Right lobe of liver (tissue), 6 donors: ENCODE data around the gene DMWD. TPM values are rescaled to one million over a fixed set of nuclear protein-coding genes. Genes with fewer than 3 reads are reported as not detected.

Source experiments
- ATAC-seq, 4 donors: fragments of 200-7000 bp; cut with Tn5 transposase; one replicate each; pipeline ENCODE4 v1.9.1; 2020; ENCODE audit warnings: mild to moderate bottlenecking in 4 of 4, moderate library complexity in 4 of 4
- DNase-seq, 3 donors: peaks; one replicate each; pipeline ENCODE4 v3.0.0-alpha.2; 2020
- H3K27ac ChIP-seq, 3 donors: fragments of 200-600 bp; one replicate each; pipeline ENCODE4 v1.8.0; 2022
- H3K27me3 ChIP-seq, 2 donors: fragments of 200-600 bp; one replicate each; pipeline ENCODE4 v1.8.0; 2022
- H3K36me3 ChIP-seq, 4 donors: fragments of 200-600 bp; sonication (generic) in 1 of 4; one replicate each; pipeline versions ENCODE4 v1.5.1 to v1.8.0; 2017 to 2022; ENCODE audit warnings: control low read depth in 1 of 4
- H3K4me1 ChIP-seq, 4 donors: fragments of 200-600 bp; sonication (generic) in 1 of 4; one replicate each; pipeline versions ENCODE4 v1.5.1 to v1.8.0; 2017 to 2022; ENCODE audit warnings: control low read depth in 1 of 4
- H3K4me3 ChIP-seq, 3 donors: fragments of 200-600 bp; one replicate each; pipeline ENCODE4 v1.8.0; 2022
- H3K9me3 ChIP-seq, 4 donors: fragments of 200-600 bp; sonication (generic) in 1 of 4; one replicate each; pipeline versions ENCODE4 v1.5.1 to v1.8.0; 2017 to 2022; ENCODE audit warnings: control low read depth in 1 of 4
- POLR2A ChIP-seq: fragments of 450-650 bp; IDR thresholded peaks from one replicate; pipeline ENCODE4 v1.6.1; 2017; ENCODE audit warnings: antibody characterized with exemption, mild to moderate bottlenecking
- WGBS: methylation state at CpG from one replicate; pipeline ENCODE4 v1.1.6; 2018; ENCODE audit warnings: low coverage, low lambda C conversion rate; ENCODE audit not compliant: insufficient coverage; ENCODE audit errors: missing lambda C conversion rate; 5-methylcytosine and 5-hydroxymethylcytosine counted together
- intact Hi-C, 2 donors: fragments of 100-400 bp; cut with DNase I; formaldehyde crosslinking; loops; one replicate each; pipeline versions ENCODE4 v1.11.2 to v1.14.1; 2022
- total RNA-seq, 6 experiments: library from RNA; depleted of rRNA in 2 of 6; stranded (reverse); fragments of >200 nt in 2 of 6; fragmentation: NEBNext Ultra II Directional in 3 of 6; extraction: Animal tissue kit (Norgen Biotek cat#: 25700) in 3 of 6; gene quantifications; one replicate each; pipeline versions ENCODE4 v1.1.0 to v1.2.4, GENCODE V29; 2016 to 2023
- TF ChIP-seq, protein P1 (sequence below), 4 donors: fragments of 200-600 bp in 3 of 4; fragments of 450-650 bp in 1 of 4; IDR thresholded peaks; one replicate each; pipeline versions ENCODE4 v1.5.1 to v1.8.0; 2016 to 2022; ENCODE audit warnings: antibody characterized with exemption in 4 of 4, mild to moderate bottlenecking in 2 of 4
- donor health status: DM: no; HTN: yes; CAD: no.
- donor health status: DM: no; HTN: no; CAD: no.
- donor health status: DM: no; HTN: no; CAD: no.
- donor health status: DM: no; HTN: yes; CAD: no.
- donor health status: DM: no; HTN: yes; CAD: no.

Gene DMWD
- total RNA-seq, 6 experiments from 2014 or later = 8.3 to 14.3 (median 11.9) TPM

DNA sequence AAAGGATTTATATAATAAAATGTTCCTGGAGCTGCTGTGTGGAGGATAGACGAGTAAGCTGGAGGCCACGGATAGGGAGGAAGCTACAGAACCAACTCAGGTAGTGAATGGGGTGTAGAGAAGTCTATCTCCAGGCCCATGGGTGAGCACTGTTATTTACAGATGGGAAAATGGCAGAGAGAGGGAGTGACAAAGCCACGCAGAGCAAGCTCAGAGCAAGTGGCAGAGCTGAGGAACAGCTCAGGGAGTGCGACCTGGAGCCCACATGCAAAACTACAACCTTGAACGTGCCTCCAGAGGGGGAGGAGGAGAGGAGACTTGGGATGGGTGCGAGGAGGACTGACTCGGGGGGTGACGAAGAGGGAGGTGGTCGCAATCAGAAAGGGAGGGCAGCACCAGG is 35.9 kb upstream of the DMWD start:
- Histone ChIP-seq H3K4me3 (no peak overlapping the region), H3K27me3 (no peaks in the 10 kb centered on the region), H3K27ac (no peak overlapping the region), H3K36me3 (peaks cover 0 to 88% (median 51%) of the 10 kb centered on the region in 4 donors), H3K9me3 (no peaks in the 10 kb centered on the region), H3K4me1 (no peaks in the 10 kb centered on the region)
- TF ChIP-seq, protein P1, sequence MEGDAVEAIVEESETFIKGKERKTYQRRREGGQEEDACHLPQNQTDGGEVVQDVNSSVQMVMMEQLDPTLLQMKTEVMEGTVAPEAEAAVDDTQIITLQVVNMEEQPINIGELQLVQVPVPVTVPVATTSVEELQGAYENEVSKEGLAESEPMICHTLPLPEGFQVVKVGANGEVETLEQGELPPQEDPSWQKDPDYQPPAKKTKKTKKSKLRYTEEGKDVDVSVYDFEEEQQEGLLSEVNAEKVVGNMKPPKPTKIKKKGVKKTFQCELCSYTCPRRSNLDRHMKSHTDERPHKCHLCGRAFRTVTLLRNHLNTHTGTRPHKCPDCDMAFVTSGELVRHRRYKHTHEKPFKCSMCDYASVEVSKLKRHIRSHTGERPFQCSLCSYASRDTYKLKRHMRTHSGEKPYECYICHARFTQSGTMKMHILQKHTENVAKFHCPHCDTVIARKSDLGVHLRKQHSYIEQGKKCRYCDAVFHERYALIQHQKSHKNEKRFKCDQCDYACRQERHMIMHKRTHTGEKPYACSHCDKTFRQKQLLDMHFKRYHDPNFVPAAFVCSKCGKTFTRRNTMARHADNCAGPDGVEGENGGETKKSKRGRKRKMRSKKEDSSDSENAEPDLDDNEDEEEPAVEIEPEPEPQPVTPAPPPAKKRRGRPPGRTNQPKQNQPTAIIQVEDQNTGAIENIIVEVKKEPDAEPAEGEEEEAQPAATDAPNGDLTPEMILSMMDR (IDR thresholded peaks at IDR 0.05) = no peak
- no peak for TF ChIP-seq POLR2A
- DNase-seq = no peak
- WGBS = 89% methylated on average over 9 of the region's 9 CpGs
- intact Hi-C loops = loop anchor here in 1 of 2 donors (10.0 kb wide), 1 partner anchor 186 kb away; no protein-coding TSS in a partner anchor
- ATAC-seq = no peak

DNA sequence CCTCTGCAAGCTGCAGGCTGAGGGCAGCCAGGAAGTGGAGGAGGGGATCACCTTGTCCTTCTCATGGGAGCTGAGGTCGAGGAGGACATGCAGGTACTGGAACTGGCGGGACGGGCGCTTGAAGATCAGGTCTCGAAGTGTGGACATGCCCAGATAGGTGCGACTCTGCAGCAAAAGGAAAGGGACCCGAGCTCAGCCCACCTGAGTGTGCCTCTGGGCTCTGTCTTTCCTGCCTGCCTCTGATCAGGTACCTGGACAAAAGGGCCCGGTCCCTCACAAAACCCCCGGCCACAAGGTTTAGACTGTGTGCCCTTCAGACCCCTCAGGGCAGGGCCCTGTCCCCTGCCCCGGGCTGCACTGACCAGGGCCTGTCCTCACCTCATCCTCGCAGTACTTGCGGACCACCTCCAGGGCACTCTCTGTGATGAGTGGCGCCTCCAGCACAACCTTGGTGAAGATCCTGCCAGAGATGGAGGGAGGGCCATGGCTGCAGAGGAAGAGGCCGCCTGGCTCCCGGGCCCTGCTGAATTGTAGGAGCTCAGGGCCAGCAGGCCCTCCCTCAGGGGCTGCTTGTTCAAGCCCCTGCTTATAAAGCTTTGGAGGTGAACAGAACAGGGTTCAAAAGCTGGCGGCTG is 34.9 kb upstream of the DMWD start:
- TF ChIP-seq, protein P1 (IDR thresholded peaks at IDR 0.05) = no peak
- TF ChIP-seq POLR2A = no peak
- intact Hi-C loops = loop anchor here in 1 of 2 donors (10.0 kb wide), 1 partner anchor 187 kb away; no protein-coding TSS in a partner anchor
- no peaks in the 10 kb centered on the region for H3K27me3 ChIP-seq
- H3K36me3 ChIP-seq = peaks cover 0 to 88% (median 55%) of the 10 kb centered on the region in 4 donors
- H3K4me1 ChIP-seq = no peaks in the 10 kb centered on the region
- WGBS = 73% methylated on average over 2 of the region's 16 CpGs
- no peak overlapping the region for H3K27ac ChIP-seq
- no peaks in the 10 kb centered on the region for H3K9me3 ChIP-seq
- ATAC-seq = no peak
- no peak overlapping the region for H3K4me3 ChIP-seq
- DNase-seq = no peak

DNA sequence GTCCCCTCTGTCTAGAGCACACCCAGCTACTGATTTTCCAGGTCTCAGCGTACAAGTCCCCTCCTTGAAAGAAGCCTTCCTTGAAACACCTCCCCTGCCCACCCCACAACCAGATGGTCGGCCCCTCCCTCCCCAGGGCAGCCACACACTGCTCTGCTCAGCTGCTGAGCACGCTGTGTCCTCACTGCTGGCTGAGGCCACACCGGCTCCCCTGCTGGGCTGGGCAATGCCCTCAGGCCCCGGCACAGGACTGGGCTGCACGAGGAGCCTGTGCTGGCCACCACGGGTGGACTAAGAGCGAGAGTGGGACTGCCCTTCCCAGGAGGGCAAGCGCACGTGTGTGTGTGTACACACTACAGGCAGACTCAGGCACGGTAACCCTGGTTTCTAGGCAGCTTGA is 34.3 kb upstream of the DMWD start:
- no peak for DNase-seq
- 97% methylated on average over 6 of the region's 11 CpGs for WGBS
- Histone ChIP-seq H3K9me3 (no peaks in the 10 kb centered on the region), H3K27ac (no peak overlapping the region), H3K4me3 (no peak overlapping the region), H3K27me3 (no peaks in the 10 kb centered on the region), H3K36me3 (peaks cover 0 to 83% (median 51%) of the 10 kb centered on the region in 4 donors), H3K4me1 (no peaks in the 10 kb centered on the region)
- TF ChIP-seq POLR2A = no peak
- TF ChIP-seq, protein P1 (IDR thresholded peaks at IDR 0.05) = no peak
- no peak for ATAC-seq
- intact Hi-C loops = loop anchor here in 1 of 2 donors (10.0 kb wide), 1 partner anchor 188 kb away; no protein-coding TSS in a partner anchor

DNA sequence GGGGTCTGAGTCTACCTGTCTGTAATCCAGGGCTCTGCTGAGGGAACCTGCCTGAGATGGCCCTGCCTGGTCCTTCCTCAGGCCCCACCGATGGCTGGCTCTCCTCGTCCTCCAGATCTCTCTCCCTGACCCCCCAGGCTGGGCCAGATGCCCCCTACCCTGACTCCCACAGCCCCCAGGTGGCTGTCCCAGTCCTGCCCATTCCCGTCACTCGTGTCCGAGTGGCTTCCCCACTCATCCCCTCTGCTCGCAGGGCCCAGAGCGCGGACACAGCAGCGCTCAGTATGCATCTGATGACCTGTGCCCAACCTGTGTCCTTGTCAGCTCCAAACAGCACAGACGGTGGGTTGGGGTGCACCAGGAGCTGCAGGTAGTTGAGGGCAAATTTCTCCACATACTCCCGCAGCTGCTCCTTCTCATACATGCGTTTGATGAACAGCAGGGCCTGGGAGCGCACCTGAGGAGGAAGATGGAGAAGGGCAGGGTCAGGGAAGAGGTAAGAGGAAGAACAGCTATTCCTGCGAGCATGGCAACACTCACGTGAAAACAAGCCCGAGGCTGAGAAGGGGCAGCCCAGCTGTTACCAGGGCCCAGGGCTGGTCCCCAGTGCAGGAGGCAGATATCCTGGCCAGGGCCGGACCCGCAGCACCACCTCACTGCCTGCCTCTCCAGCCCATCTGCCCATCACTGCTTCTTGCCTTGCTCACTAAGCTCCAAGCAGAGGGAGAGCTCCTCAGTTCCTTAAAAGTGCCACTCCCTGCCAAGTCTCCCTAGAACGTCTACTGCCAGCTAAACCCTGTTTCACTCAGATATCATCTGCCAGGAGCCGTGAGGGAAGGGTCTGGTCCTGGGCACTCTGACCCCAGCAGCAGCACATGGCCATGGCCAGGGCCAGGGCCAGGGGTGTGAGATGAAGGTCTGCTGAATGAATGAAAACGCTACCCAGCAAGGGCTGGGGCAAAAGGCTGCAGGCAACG is 33.6 kb upstream of the DMWD start:
- Histone ChIP-seq H3K4me3 (no peak overlapping the region), H3K9me3 (no peaks in the 10 kb centered on the region), H3K27ac (no peak overlapping the region), H3K36me3 (peaks cover 0 to 81% (median 46%) of the 10 kb centered on the region in 4 donors), H3K4me1 (no peaks in the 10 kb centered on the region), H3K27me3 (no peaks in the 10 kb centered on the region)
- DNase-seq = no peak
- TF ChIP-seq POLR2A = no peak
- TF ChIP-seq, protein P1 (IDR thresholded peaks at IDR 0.05) = no peak
- intact Hi-C loops = loop anchor here in 1 of 2 donors (10.0 kb wide), 1 partner anchor 189 kb away; no protein-coding TSS in a partner anchor
- WGBS = 75% methylated on average over 8 of the region's 22 CpGs
- no peak for ATAC-seq
